Measurements from ENCODE around the gene TENM3. TPM values are rescaled to one million over a fixed set of nuclear protein-coding genes. Genes with fewer than 3 reads are reported as not detected.

TENM3 gene
- total and polyA plus RNA-seq, 2 of the 8 experiments (the other 6 are each of a cell fraction or from before 2014, with no cell fraction given) = 36.9 to 69.3 TPM

GRCh38 chr4:182286035-182286434 lies 42.8 kb downstream of the TENM3 start:
- ChIA-PET CTCF (ENCODE audit: partially characterized antibody) (interaction anchor here (0.8 to 1.2 kb wide), 2 partner anchors 9 to 39 kb away, joined by 3 to 4 read pairs; no protein-coding TSS in a partner anchor), POLR2A (ENCODE audit: partially characterized antibody) (no interaction called here)
- Histone ChIP-seq H4K8ac (ENCODE audit: extremely low read depth, insufficient read depth, low read length) (no peak overlapping the region), H3K18ac (ENCODE audit: extremely low read depth, low read length) (no peak overlapping the region), H3K23me2 (ENCODE audit: low read depth, low read length) (no peaks in the 10 kb centered on the region; the same call in 1 of the 2 replicates), H3K4me2 (ENCODE audit: insufficient read depth in 1 of 2, low read depth in 2 of 2, low read length in 2 of 2) (no peak overlapping the region), H3K4me3 (ENCODE audit: extremely low read depth in 1 of 4, insufficient read depth in 2 of 4, low read depth in 3 of 4, low read length in 4 of 4) (no peak overlapping the region), H3K23ac (ENCODE audit: insufficient read length) (no peak overlapping the region), H3K56ac (replicated peaks; ENCODE audit: insufficient read length, low read depth, low read length) (no peak overlapping the region), H2BK20ac (ENCODE audit: low read length) (no peak overlapping the region), H3K4me1 (replicated peaks in 1 of 4; ENCODE audit: control insufficient read depth in 3 of 4, insufficient read depth in 4 of 4, low read length in 3 of 4) (no peaks in the 10 kb centered on the region), H3K79me2 (ENCODE audit: control insufficient read depth in 1 of 2, insufficient read depth in 2 of 2, low read length in 2 of 2) (no peaks in the 10 kb centered on the region), H2BK15ac (ENCODE audit: low read length) (no peak overlapping the region), H3K4ac (replicated peaks; ENCODE audit: insufficient read length, low read depth, low read length) (no peak overlapping the region), H4K91ac (replicated peaks; ENCODE audit: insufficient read length, low read length) (no peak overlapping the region), H3K27ac (ENCODE audit: low read depth, low read length) (no peak overlapping the region), H4K5ac (ENCODE audit: insufficient read length, low read depth, low read length) (no peak overlapping the region), H3K9ac (replicated peaks in 1 of 4; ENCODE audit: extremely low read depth in 1 of 4, low read depth in 3 of 4, low read length in 3 of 4) (no peak overlapping the region), H2BK5ac (ENCODE audit: low read depth, low read length) (no peak overlapping the region; the same call in 1 of the 2 replicates), H2AFZ (ENCODE audit: low read length) (no peak overlapping the region), H2AK5ac (ENCODE audit: low read depth, low read length) (no peak overlapping the region), H4K20me1 (replicated peaks in 1 of 2; ENCODE audit: control insufficient read depth in 1 of 2, insufficient read depth in 2 of 2, low read length in 2 of 2) (no peaks in the 10 kb centered on the region), H2BK120ac (replicated peaks; ENCODE audit: low read depth, low read length) (no peak overlapping the region), H3K27me3 (replicated peaks in 1 of 4; ENCODE audit: control insufficient read depth in 3 of 4, extremely low read depth in 1 of 4, insufficient read depth in 3 of 4, low read length in 3 of 4) (no peaks in the 10 kb centered on the region), H2BK12ac (ENCODE audit: low read depth, low read length) (no peak overlapping the region), H3K14ac (ENCODE audit: insufficient read length) (no peak overlapping the region), H3K36me3 (ENCODE audit: control insufficient read depth in 2 of 4, insufficient read depth in 4 of 4, low read length in 3 of 4) (no peaks in the 10 kb centered on the region), H3K79me1 (ENCODE audit: low read depth, low read length) (0 out of 2 replicates have a peak, but pooled peaks cover 3% of the 10 kb centered on the region), H3K9me3 (ENCODE audit: insufficient read depth in 2 of 2, low read depth in 1 of 2, low read length in 1 of 2) (no peaks in the 10 kb centered on the region)
- DNase-seq (ENCODE audit: low read depth in 1 of 2, low spot score in 2 of 2) = no peak
- WGBS, 2 experiments (ENCODE audit: extremely low coverage in 1 of 2, insufficient coverage in 1 of 2, insufficient read length in 1 of 2, insufficient replicate concordance in 2 of 2, low coverage in 1 of 2, low lambda C conversion rate in 2 of 2, missing lambda C conversion rate in 1 of 2) = 93% methylated on average over 3 of the region's 3 CpGs; no CpG with 5 or more reads in 1 of the 2 experiments
- no peak for FAIRE-seq
- TF ChIP-seq HDAC2 (IDR thresholded peaks at IDR 0.05; ENCODE audit: borderline replicate concordance in 1 of 2, low read depth in 2 of 2, low read length in 2 of 2) (no peak), KDM5A (IDR thresholded peaks at IDR 0.05; ENCODE audit: low read length) (no peak), CEBPB (IDR thresholded peaks at IDR 0.05; ENCODE audit: low read depth, low read length) (no peak), HDAC6 (IDR thresholded peaks at IDR 0.05; ENCODE audit: low read depth, low read length) (no peak), ATF2 (IDR thresholded peaks at IDR 0.05; ENCODE audit: low read length) (no peak), CTCF (IDR thresholded peaks at IDR 0.05; ENCODE audit: control extremely low read depth in 1 of 3, insufficient read depth in 1 of 3, low read depth in 1 of 3, low read length in 3 of 3) (no peak), USF2 (IDR thresholded peaks at IDR 0.05; ENCODE audit: low read length) (no peak), RBBP5 (IDR thresholded peaks at IDR 0.05; ENCODE audit: borderline replicate concordance, low read depth, low read length) (no peak)
